Parathyroid adenoma (tissue), 2 donors: ENCODE data around the gene CD37.
"Not testable (repeated sequence)": the region's sequence is repeated elsewhere in the genome, so short reads cannot be mapped to it uniquely, and the experiment has no call there.

Experiments used
- H2AFZ ChIP-seq: fragments of 300-600 bp; sonication (generic); one replicate; pipeline ENCODE4 v1.7.0; 2017; ENCODE audit warnings: antibody characterized with exemption, mild to moderate bottlenecking
- H3K27ac ChIP-seq: fragments of 300-600 bp; sonication (generic); one replicate; pipeline ENCODE4 v1.7.0; 2017
- H3K27me3 ChIP-seq: fragments of 300-600 bp; sonication (generic); one replicate; pipeline ENCODE4 v1.7.0; 2017; ENCODE audit warnings: low read length; ENCODE audit not compliant: control insufficient read depth, insufficient read depth
- H3K36me3 ChIP-seq: fragments of 300-600 bp; sonication (generic); one replicate; pipeline ENCODE4 v1.7.0; 2017; ENCODE audit warnings: low read length; ENCODE audit not compliant: control insufficient read depth, insufficient read depth
- H3K4me1 ChIP-seq: fragments of 300-600 bp; sonication (generic); one replicate; pipeline ENCODE4 v1.7.0; 2017; ENCODE audit warnings: control low read depth
- H3K4me2 ChIP-seq: fragments of 300-600 bp; sonication (generic); one replicate; pipeline ENCODE4 v1.7.0; 2017; ENCODE audit warnings: low read length
- H3K4me3 ChIP-seq: fragments of 300-600 bp; sonication (generic); one replicate; pipeline ENCODE4 v1.7.0; 2017; ENCODE audit warnings: low read depth, low read length
- H3K79me2 ChIP-seq: fragments of 300-600 bp; sonication (generic); one replicate; pipeline ENCODE4 v1.7.0; 2017; ENCODE audit warnings: control low read depth
- H3K9ac ChIP-seq: fragments of 300-600 bp; sonication (generic); one replicate; pipeline ENCODE4 v1.7.0; 2017; ENCODE audit warnings: mild to moderate bottlenecking
- H3K9me3 ChIP-seq: fragments of 300-600 bp; sonication (generic); one replicate; pipeline ENCODE4 v1.7.0; 2017; ENCODE audit warnings: low read length; ENCODE audit not compliant: control insufficient read depth
- CTCF ChIP-seq: fragments of 300-600 bp; sonication (generic); IDR thresholded peaks from one replicate; pipeline ENCODE4 v1.7.0; 2017; ENCODE audit warnings: antibody characterized with exemption, mild to moderate bottlenecking
- donor health status: primary hyperparathyroidism.

Gene CD37

DNA sequence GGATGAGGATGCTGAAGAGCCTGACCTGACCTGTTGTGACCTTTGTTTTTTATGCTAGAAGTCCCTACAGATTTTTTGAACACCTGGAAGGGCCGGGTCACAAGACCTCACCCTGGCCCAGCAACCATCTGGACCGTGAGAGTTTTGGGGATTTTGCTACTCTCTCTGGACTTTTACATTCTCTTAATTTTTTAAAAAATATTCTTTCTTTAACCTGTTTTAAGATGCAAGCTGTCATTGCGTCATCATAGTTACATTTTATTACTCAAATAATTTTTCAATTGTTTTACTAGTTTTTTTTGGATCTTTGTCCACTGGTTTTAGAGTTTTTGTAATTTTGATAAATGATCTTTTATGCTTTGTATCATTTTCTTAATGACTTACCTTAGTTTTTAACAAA is 36.0 kb downstream of the CD37 start:
- H3K4me2 ChIP-seq = no peak overlapping the region
- H3K36me3 ChIP-seq = no peaks in the 10 kb centered on the region
- H3K4me3 ChIP-seq = no peak overlapping the region
- no peak overlapping the region for H3K9ac ChIP-seq
- H2AFZ ChIP-seq = no peak overlapping the region
- H3K27ac ChIP-seq = no peak overlapping the region
- no peaks in the 10 kb centered on the region for H3K9me3 ChIP-seq
- no peaks in the 10 kb centered on the region for H3K4me1 ChIP-seq
- no peaks in the 10 kb centered on the region for H3K79me2 ChIP-seq
- TF ChIP-seq CTCF = no peak
- no peaks in the 10 kb centered on the region for H3K27me3 ChIP-seq

DNA sequence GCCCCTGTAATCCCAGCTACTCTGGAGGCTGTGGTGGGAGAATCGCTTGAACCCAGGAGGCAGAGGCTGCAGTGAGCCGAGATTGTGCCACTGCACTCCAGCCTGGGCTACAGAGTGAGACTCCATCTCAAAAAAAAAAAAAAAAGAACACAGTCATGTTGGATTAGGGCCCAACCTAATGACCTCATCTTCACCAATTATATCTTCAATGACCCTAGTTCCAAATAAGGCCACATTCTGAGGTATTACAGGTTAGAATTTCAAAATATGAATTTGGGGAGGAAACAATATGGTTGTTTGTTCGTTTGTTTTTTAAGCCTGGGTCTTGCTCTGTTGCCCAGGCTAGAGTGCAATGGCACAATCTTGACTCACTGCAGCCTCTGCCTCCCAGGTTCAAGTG is 38.0 kb downstream of the CD37 start:
- H3K4me3 ChIP-seq, H3K9me3 ChIP-seq: not testable (repeated sequence)

DNA sequence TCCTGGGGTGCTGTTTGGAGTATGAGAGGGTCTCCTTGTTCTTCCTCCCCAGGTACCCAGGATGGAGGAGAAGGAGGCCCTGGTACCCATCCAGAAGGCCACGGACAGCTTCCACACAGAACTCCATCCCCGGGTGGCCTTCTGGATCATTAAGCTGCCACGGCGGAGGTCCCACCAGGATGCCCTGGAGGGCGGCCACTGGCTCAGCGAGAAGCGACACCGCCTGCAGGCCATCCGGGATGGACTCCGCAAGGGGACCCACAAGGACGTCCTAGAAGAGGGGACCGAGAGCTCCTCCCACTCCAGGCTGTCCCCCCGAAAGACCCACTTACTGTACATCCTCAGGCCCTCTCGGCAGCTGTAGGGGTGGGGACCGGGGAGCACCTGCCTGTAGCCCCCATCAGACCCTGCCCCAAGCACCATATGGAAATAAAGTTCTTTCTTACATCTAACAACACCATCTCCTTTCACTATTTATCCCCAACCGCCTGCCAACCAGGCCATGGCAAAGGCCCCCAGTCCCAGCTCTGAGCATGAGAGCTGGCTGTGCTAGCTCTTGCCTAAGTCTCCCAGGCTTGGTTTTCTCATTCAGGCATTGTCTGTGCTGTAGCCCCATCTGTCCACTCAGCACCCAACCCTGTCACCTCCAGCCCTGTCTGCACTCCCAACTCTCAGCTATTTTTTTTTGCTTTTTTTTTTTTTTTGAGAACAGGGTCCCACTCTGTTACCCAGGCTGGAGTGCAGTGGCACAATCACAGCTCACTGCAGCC is 39.6 kb downstream of the CD37 start:
- no peak overlapping the region for H3K4me3 ChIP-seq
- no peak overlapping the region for H3K4me2 ChIP-seq
- no peaks in the 10 kb centered on the region for H3K4me1 ChIP-seq
- no peak overlapping the region for H3K27ac ChIP-seq
- no peak for TF ChIP-seq CTCF
- H3K9ac ChIP-seq = no peak overlapping the region
- no peaks in the 10 kb centered on the region for H3K36me3 ChIP-seq
- no peak overlapping the region for H2AFZ ChIP-seq
- H3K27me3 ChIP-seq = no peaks in the 10 kb centered on the region
- H3K9me3 ChIP-seq = no peaks in the 10 kb centered on the region
- H3K79me2 ChIP-seq = no peaks in the 10 kb centered on the region

More for the DNA sequence above, 38.0 kb downstream of the CD37 start:
- H3K4me2 ChIP-seq, H3K79me2 ChIP-seq, H3K36me3 ChIP-seq, H3K4me1 ChIP-seq, H3K9ac ChIP-seq, H3K27me3 ChIP-seq, H2AFZ ChIP-seq, H3K27ac ChIP-seq: not testable (repeated sequence)

- no peak overlapping the region for H3K4me2 ChIP-seq
- no peak overlapping the region for H3K4me3 ChIP-seq
- H3K36me3 ChIP-seq = no peaks in the 10 kb centered on the region
- no peak for TF ChIP-seq CTCF
- H3K4me1 ChIP-seq = no peaks in the 10 kb centered on the region
- no peak overlapping the region for H3K9ac ChIP-seq
- no peak overlapping the region for H3K27ac ChIP-seq
- no peaks in the 10 kb centered on the region for H3K27me3 ChIP-seq
- no peak overlapping the region for H2AFZ ChIP-seq
- no peaks in the 10 kb centered on the region for H3K9me3 ChIP-seq
- H3K79me2 ChIP-seq = no peaks in the 10 kb centered on the region
Observed at GRCh38 chr19:49378512-49378911, 43.3 kb downstream of the CD37 start.

GRCh38 chr19:49380391-49380790 is 45.2 kb downstream of the CD37 start:
- Histone ChIP-seq H3K79me2 (no peaks in the 10 kb centered on the region), H3K27ac (no peak overlapping the region), H3K4me2 (no peak overlapping the region), H3K9ac (no peak overlapping the region), H3K4me1 (no peaks in the 10 kb centered on the region), H3K27me3 (no peaks in the 10 kb centered on the region), H3K9me3 (no peaks in the 10 kb centered on the region), H3K36me3 (no peaks in the 10 kb centered on the region), H3K4me3 (no peak overlapping the region), H2AFZ (no peak overlapping the region)
- TF ChIP-seq CTCF = no peak
